NT2/D1 (cell line): ENCODE data around the gene KRTAP5-11.
"Not testable (repeated sequence)": the region's sequence is repeated elsewhere in the genome, so short reads cannot be mapped to it uniquely, and the experiment has no call there.

Source experiments
- DNase-seq: peaks from one replicate; pipeline ENCODE4 v3.0.0-alpha.2; 2011; ENCODE audit warnings: low read depth, low spot score
- H3K27me3 ChIP-seq: 2 replicates; pipeline ENCODE4 v1.6.0; 2011; ENCODE audit warnings: mild to moderate bottlenecking; ENCODE audit not compliant: insufficient read length, insufficient read depth
- H3K36me3 ChIP-seq: 2 replicates; pipeline ENCODE4 v1.6.1; 2011; ENCODE audit warnings: mild to moderate bottlenecking, low read length, mixed read lengths; ENCODE audit not compliant: insufficient read depth, insufficient read length
- H3K4me1 ChIP-seq: 2 replicates; pipeline ENCODE4 v1.5.1; 2011; ENCODE audit not compliant: insufficient read depth, insufficient read length
- H3K4me3 ChIP-seq: 2 replicates; pipeline ENCODE4 v1.5.1; 2011; ENCODE audit warnings: low read depth; ENCODE audit not compliant: insufficient read length
- H3K9ac ChIP-seq: 2 replicates; pipeline ENCODE4 v1.6.0; 2011; ENCODE audit warnings: low read depth; ENCODE audit not compliant: insufficient read length
- H3K9me3 ChIP-seq: 2 replicates; pipeline ENCODE4 v1.5.1; 2011; ENCODE audit warnings: mild to moderate bottlenecking, low read length; ENCODE audit not compliant: insufficient read depth
- SUZ12 ChIP-seq: IDR thresholded peaks from 2 replicates; pipeline ENCODE4 v1.6.1; 2011; ENCODE audit not compliant: insufficient read length, insufficient read depth; ENCODE audit errors: extremely low read depth
- YY1 ChIP-seq: IDR thresholded peaks from 2 replicates; pipeline ENCODE4 v1.6.1; 2011; ENCODE audit not compliant: insufficient read length, insufficient read depth
- ZNF274 ChIP-seq: IDR thresholded peaks from 2 replicates; pipeline ENCODE4 v1.6.1; 2011; ENCODE audit warnings: mild to moderate bottlenecking, low read depth, low read length

Gene KRTAP5-11

DNA sequence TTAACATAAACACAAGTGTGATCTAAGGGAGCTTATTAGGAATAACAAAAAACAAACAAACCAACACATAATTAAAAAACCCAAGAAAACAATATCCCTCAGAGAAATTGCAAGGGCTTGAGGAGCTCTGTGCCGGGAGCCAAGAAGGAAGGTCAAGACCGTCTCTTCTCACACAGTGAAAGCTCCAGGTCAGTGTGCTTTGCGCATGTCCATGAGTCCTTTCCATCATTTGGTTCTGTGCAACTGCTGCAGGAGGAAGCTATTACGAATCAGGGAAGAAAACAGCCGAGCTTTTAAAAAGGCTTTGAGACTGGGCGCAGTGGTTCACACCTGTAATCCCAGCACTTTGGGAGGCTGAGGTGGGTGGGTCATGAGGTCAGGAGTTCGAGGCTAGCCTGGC lies 40.3 kb downstream of the KRTAP5-11 start:
- H3K4me1 ChIP-seq: peaks cover 6% of the 10 kb centered on the region
- H3K36me3 ChIP-seq: no peaks in the 10 kb centered on the region
- no peak for DNase-seq
- no peak for TF ChIP-seq YY1
- TF ChIP-seq ZNF274: no peak
- no peak for TF ChIP-seq SUZ12
- no peak overlapping the region for H3K9ac ChIP-seq
- H3K9me3 ChIP-seq: no peaks in the 10 kb centered on the region; the same call in 1 of the 2 replicates
- no peak overlapping the region for H3K4me3 ChIP-seq
- no peaks in the 10 kb centered on the region for H3K27me3 ChIP-seq

DNA sequence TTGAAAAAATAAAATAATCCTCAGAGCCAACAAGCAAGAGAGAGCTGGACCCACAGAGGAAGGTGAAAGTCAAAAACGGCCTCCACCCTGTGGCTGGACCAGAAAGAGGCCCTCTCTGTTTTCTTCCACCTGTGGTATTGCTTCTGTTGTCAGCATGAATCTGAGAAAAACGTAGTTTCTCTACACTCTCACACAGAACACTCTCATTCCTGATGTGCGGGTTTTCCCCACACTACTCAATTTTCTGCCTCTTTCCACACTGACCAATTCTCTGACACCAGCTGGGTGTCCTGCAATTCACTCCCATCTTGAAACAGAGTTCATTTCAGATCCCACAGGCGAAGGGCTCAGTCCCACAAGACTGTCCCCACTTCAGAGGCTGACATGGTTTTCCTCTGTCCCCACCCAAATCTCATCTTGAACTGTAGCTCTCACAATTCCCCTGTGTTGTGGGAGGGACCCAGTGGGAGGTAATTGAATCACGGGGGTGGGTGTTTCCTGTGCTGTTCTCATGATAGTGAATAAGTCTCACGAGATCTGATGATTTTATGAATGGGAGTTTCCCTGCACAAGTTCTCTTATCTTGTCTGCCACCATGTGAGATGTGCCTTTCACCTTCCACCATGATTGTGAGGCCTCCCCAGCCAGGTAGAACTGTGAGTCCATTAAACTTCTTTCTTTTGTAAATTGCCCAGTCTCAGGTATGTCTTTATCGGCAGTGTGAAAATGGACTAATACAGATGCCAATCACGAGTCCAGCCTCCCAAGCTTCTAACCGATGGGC lies 42.0 kb downstream of the KRTAP5-11 start:
- H3K4me1 ChIP-seq, H3K27me3 ChIP-seq, DNase-seq, H3K4me3 ChIP-seq, H3K9ac ChIP-seq, H3K36me3 ChIP-seq, H3K9me3 ChIP-seq: not testable (repeated sequence)

DNA sequence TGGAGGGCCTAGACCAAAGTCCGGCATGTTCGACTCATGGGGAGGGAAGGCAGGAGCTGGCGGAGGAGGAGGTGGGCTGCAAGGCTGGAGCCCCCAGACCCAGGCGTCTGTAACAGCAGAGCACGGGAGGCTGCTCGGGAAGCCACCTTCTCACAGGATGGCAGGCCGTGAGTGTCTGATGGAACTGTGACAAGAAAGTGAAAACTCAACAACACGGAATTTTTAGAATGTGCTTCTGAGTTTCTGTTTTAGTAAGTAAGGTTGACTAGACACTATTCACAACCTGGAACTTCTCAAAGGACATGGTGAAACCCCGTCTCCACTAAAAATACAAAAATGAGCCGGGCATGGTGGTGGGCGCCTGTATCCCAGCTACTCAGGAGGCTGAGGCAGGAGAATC lies 42.7 kb downstream of the KRTAP5-11 start:
- not testable (repeated sequence) for H3K4me1 ChIP-seq, H3K27me3 ChIP-seq, DNase-seq, H3K9ac ChIP-seq, H3K9me3 ChIP-seq, H3K4me3 ChIP-seq, H3K36me3 ChIP-seq

DNA sequence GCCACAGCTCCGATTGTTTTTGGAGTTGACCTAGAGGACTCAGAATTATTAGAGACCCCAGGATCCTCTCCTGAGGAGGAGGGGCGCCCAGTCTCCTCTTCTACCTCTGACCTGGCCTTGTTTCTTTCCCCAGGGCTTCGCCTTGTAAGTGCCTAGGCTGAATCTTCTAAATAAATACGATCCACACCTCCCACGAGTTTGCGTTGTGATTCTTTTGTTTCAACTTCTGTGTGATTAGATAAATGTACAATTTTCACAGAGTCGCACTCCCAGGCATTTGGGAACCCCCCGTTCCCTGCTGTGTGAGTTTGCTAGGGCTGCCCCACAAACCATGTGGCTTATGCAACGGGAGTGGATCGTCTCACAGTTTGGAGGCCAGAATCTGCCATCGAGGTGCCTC lies 43.7 kb downstream of the KRTAP5-11 start:
- Histone ChIP-seq H3K27me3 (no peaks in the 10 kb centered on the region), H3K9me3 (no peaks in the 10 kb centered on the region; the same call in 1 of the 2 replicates), H3K9ac (no peak overlapping the region), H3K36me3 (no peaks in the 10 kb centered on the region), H3K4me1 (peaks cover 6% of the 10 kb centered on the region), H3K4me3 (no peak overlapping the region)
- DNase-seq: no peak
- TF ChIP-seq SUZ12: no peak
- no peak for TF ChIP-seq ZNF274
- TF ChIP-seq YY1: no peak

DNA sequence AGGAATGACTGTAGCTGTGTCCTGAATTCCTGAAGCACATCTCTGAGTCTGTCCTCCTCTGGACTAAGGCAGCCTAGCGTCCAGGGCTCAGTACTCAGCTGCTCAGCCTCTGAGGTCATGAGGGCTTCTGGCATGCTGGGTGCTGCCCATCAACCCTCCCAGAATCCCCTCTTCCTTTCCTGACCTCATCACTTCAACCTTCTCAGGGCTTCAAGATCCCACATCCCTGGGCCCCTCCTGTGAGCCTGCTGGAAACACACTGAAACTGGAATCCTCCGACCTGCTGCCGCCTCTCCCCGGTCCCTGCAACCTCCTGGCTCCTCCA lies 44.0 kb downstream of the KRTAP5-11 start:
- DNase-seq: no peak
- no peak for TF ChIP-seq ZNF274
- no peak for TF ChIP-seq SUZ12
- no peak for TF ChIP-seq YY1
- Histone ChIP-seq H3K4me1 (peaks cover 6% of the 10 kb centered on the region), H3K4me3 (no peak overlapping the region), H3K27me3 (no peaks in the 10 kb centered on the region), H3K9me3 (no peaks in the 10 kb centered on the region; the same call in 1 of the 2 replicates), H3K36me3 (no peaks in the 10 kb centered on the region), H3K9ac (no peak overlapping the region)

DNA sequence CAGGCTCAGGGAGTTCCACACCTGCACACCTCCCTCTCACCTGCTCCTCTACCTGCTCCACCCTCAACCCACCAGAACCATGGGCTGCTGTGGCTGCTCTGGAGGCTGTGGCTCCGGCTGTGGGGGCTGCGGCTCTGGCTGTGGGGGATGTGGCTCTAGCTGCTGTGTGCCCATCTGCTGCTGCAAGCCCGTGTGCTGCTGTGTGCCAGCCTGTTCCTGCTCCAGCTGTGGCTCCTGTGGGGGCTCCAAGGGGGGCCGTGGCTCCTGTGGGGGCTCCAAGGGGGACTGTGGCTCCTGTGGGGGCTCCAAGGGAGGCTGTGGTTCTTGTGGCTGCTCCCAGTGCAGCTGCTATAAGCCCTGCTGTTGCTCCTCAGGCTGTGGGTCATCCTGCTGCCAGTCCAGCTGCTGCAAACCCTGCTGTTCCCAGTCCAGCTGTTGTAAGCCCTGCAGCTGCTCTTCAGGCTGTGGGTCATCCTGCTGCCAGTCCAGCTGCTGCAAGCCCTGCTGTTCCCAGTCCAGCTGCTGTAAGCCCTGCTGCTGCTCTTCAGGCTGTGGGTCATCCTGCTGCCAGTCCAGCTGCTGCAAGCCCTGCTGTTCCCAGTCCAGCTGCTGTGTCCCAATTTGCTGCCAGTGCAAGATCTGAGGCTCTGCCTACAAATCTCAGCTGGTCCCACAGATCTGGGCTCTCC lies 44.6 kb downstream of the KRTAP5-11 start, which contains the start of gene KRTAP5-8:
KRTAP5-8 (plus strand) TSS at position 49 of the 689 bp plus-strand sequence; CDS start at position 80, 31 bp downstream.
- H3K4me3 ChIP-seq, H3K9ac ChIP-seq, H3K9me3 ChIP-seq, DNase-seq, H3K36me3 ChIP-seq, H3K27me3 ChIP-seq, H3K4me1 ChIP-seq: not testable (repeated sequence)

DNA sequence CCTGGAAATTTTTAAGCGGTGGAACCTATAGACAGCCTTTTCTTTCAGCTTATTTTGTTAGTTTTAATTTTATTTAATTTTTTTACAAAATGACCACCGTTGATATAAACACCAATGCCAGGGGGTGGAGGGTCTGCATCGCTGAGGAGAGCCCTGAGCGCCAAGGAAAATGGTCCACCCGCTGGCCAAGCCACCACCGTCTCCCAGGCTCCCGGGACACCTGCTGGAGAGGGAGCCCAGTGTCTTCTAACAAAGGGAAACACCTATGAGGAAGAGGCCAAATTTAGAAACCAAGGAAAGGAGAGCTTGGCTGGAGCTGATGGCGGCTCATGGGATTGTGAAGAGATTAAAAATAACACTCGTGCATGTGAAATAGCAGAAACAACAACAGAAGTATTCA lies 45.1 kb downstream of the KRTAP5-11 start:
- no peak overlapping the region for H3K4me3 ChIP-seq
- no peak for DNase-seq
- H3K9ac ChIP-seq: no peak overlapping the region
- H3K9me3 ChIP-seq: no peaks in the 10 kb centered on the region; the same call in 1 of the 2 replicates
- no peaks in the 10 kb centered on the region for H3K27me3 ChIP-seq
- H3K36me3 ChIP-seq: no peaks in the 10 kb centered on the region
- peaks cover 4% of the 10 kb centered on the region for H3K4me1 ChIP-seq
- TF ChIP-seq ZNF274: no peak
- TF ChIP-seq YY1: no peak
- TF ChIP-seq SUZ12: no peak
